HG03064 (cell line): ENCODE measurements around the gene SPTBN4.
"Not testable (repeated sequence)": the region's sequence is repeated elsewhere in the genome, so short reads cannot be mapped to it uniquely, and the experiment has no call there.

Experiments
- ATAC-seq: cut with Tn5 transposase; IDR thresholded peaks from one replicate; pipeline ENCODE4 v1.9.1; 2021; ENCODE audit warnings: low read depth; ENCODE audit not compliant: unreplicated experiment

Gene SPTBN4

DNA sequence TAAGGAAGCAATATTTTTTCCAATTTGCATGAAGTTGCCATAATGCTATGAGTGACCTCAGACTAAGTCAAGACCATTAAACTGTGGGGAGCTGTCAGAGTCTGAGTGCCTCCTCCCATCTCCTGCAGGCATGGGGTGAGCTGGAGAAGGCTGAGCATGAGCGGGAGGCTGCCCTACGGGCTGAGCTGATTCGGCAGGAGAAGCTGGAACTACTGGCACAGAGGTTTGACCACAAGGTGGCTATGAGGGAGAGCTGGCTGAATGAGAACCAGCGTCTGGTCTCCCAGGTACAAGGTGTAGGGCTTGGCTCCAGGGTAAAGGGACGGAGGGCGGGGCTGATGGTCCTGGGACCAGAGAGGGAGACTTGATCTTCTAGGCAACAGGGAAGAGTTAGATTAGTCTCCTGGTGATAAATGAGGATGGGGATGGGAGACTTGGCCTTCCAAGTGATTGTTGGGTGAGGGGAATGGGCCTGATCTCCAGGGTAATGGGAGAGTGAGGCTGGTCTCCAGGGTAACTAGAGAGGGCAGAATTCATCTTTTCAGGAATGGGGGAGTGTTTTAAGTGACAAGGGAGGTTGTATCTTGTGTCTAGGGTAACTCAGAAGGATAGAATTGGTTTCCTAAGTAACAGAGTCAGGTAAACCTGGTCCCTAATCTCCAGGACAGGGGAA, 36.0 kb downstream of the SPTBN4 start:
- no peak for ATAC-seq

- ATAC-seq = no peak
Observed at GRCh38 chr19:40503320-40503695, 36.5 kb downstream of the SPTBN4 start.

DNA sequence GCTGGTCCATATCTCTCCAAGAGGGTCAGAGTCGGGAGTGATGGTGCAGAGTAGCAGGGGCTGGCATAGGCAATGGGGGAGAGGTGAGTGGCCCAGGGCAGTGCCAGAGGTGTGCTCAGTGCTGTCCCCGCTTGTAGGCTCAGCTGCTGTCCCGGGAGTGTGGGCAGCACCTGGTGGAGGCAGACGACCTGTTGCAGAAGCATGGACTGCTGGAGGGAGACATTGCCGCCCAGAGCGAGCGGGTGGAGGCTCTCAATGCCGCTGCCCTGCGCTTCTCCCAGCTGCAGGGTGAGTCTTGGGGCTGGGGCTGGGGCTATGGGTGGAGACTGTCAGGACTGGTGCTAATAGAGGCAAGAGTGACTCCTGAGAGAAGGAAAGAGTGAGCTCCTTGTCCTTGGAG, 39.3 kb downstream of the SPTBN4 start:
- ATAC-seq = no peak

DNA sequence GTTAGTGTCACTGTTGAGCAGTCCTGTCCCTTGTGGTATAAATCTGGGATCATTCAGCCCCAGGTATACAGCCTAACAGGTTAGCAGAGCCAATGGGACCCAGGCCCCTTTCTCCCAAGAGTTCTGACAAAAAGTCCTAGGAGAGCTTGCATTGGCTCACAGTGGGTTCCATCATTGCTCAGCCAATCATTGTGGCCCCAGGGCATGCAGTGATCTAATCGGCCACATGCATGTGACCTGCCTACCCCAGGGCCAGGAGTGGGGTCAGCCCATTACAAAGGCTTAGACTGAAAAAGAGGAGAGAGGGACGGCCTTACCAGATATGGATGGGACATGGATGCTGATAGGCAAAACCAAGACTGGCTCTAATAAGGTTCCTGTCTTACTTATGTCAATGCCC, 41.1 kb downstream of the SPTBN4 start:
- ATAC-seq = no peak

GRCh38 chr19:40508739-40509260, 42.0 kb downstream of the SPTBN4 start:
- ATAC-seq = no peak

GRCh38 chr19:40510526-40511115, 43.8 kb downstream of the SPTBN4 start:
- ATAC-seq = no peak

DNA sequence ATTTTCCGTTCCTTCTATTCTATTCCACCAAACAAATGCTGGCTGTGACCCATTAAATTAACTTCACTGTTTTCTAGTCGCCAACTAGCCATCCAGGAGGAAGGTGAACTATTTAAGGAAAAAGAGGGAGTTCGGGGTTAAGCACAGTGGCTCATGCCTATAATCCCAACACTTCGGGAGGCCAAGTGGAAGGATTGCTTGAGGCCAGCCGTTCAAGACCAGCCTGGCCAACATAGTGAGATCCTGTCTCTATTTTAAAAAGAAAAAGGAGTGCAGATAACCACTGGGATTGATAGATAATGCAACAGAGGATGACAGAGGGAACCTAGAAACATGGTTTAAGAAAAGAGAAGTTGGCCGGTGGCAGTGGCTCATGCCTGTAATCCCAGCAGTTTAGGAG, 44.7 kb downstream of the SPTBN4 start:
- no peak for ATAC-seq

DNA sequence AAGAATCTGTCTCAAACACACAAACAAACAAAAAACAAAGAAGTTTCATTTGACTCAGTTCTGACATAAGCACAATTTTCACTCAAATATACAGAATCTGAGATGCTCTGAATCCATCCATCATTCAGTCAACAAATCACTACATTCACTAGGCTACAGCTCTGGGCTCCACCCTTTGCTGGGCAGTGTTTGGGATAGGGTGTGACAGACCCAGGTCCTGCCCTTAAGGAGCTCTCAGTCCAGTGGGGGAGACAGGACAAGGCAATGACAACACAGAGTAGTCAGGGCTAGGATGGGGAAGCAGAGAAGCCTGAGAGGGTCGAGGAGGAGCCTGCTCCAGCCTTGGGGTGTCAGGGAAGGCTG, 45.3 kb downstream of the SPTBN4 start:
- ATAC-seq = no peak

GRCh38 chr19:40512473-40513344, 45.9 kb downstream of the SPTBN4 start:
- ATAC-seq = no peak

DNA sequence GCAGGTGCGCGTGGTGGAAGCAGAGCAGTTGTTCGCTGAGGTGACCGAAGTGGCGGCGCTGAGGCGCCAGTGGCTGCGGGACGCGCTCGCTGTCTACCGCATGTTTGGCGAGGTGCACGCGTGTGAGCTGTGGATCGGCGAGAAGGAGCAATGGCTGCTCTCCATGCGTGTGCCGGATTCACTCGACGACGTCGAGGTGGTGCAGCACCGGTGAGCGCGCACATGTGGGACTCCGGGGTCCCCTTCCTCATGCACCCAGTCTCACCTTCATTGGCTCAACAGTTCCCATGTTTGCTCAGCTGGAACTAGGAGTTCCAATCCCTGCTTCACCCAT, 46.5 kb downstream of the SPTBN4 start:
- no peak for ATAC-seq

- ATAC-seq = no peak
Observed at GRCh38 chr19:40513741-40514315, 47.0 kb downstream of the SPTBN4 start.

GRCh38 chr19:40517248-40517647, 50.4 kb downstream of the SPTBN4 start:
- ATAC-seq = no peak

- no peak for ATAC-seq
Observed at GRCh38 chr19:40519352-40520322, 52.8 kb downstream of the SPTBN4 start.

DNA sequence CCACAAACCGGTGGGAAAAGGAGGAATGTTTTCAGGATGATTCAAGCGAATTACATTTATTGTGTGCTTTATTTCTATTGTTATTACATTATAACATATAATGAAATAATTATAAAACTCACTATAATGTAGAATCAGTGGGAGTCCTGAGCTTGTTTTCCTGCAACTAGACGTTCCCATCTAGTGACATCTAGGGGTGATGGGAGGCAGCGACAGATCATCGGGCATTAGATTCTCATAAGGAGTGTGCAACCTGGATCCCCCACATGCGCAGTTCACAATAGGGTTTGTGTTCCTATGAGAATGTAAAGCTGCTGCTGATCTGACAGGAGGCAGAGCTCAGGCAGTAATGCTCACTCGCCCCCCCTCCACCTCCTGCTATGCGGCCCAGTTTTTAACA, 54.5 kb downstream of the SPTBN4 start:
- no peak for ATAC-seq

GRCh38 chr19:40521900-40522299, 55.1 kb downstream of the SPTBN4 start:
- not testable (repeated sequence) for ATAC-seq

GRCh38 chr19:40523322-40524047, 56.7 kb downstream of the SPTBN4 start:
- ATAC-seq = no peak

- no peak for ATAC-seq
Observed at GRCh38 chr19:40524133-40524549, 57.3 kb downstream of the SPTBN4 start.

GRCh38 chr19:40524655-40525054, 57.9 kb downstream of the SPTBN4 start:
- ATAC-seq = no peak

- no peak for ATAC-seq
Observed at GRCh38 chr19:40525234-40526051, 58.6 kb downstream of the SPTBN4 start.
